GM12878 (cell line): ENCODE data around the gene OPRM1. TPM values are rescaled to one million over a fixed set of nuclear protein-coding genes. Genes with fewer than 3 reads are reported as not detected.

Source experiments
- ATAC-seq: fragments of 200-7000 bp; cut with Tn5 transposase; 3 replicates; pipeline ENCODE4 v1.9.1; 2020; ENCODE audit warnings: mild to moderate bottlenecking, moderate library complexity
- BruUV-seq: library from RNA; stranded (reverse); fragments of 400-500 nt; replicated peaks from 2 replicates; lab custom pipeline; 2021; lab: Mats Ljungman, UMichigan
- CTCF ChIA-PET: fragments of 300-600 bp; sonication (Branson Sonifier 250); formaldehyde crosslinking; extraction: SDS; loops from one replicate; lab custom pipeline; 2021; ENCODE audit warnings: inconsistent platforms; lab: Yijun Ruan, JAX
- POLR2A ChIA-PET: fragments of 350-600 bp; formaldehyde crosslinking; extraction: SDS; loops from one replicate; lab custom pipeline; 2021; ENCODE audit warnings: inconsistent platforms; lab: Charles Lee
- RAD21 ChIA-PET: fragments of 300-600 bp; sonication (Branson Sonifier 250); formaldehyde crosslinking; loops from one replicate; lab custom pipeline; 2023; ENCODE audit warnings: antibody characterized with exemption; ENCODE audit not compliant: unreplicated experiment; lab: Charles Lee
- SMC1A ChIA-PET: fragments of 300-600 bp; sonication (Branson Sonifier 250); formaldehyde crosslinking; loops from one replicate; lab custom pipeline; 2023; ENCODE audit not compliant: unreplicated experiment, uncharacterized antibody; lab: Charles Lee
- DNase-seq: peaks from one replicate; pipeline ENCODE4 v3.0.0-alpha.2; 2011; ENCODE audit warnings: low read depth, low spot score
- FAIRE-seq: peaks from 3 replicates; lab custom pipeline; 2011; peaks lifted over from hg19 to GRCh38; lab: Jason Lieb, UNC
- H2AFZ ChIP-seq: 2 replicates; pipeline ENCODE4 v1.6.0; 2011; ENCODE audit warnings: low read depth, low read length, control low read depth; ENCODE audit not compliant: control insufficient read depth
- H3K27ac ChIP-seq: 2 replicates; pipeline ENCODE4 v1.5.1; 2011; ENCODE audit warnings: control low read depth; ENCODE audit not compliant: control insufficient read depth, insufficient read depth
- H3K27me3 ChIP-seq, 2 experiments: replicated peaks in 1 of 2; 2 replicates each; pipeline versions ENCODE4 v1.6.0 to v1.6.1; 2011; ENCODE audit warnings: low read length in 1 of 2; ENCODE audit not compliant: control insufficient read depth in 2 of 2, insufficient read depth in 2 of 2
- H3K36me3 ChIP-seq, 2 experiments: 2 replicates each; pipeline ENCODE4 v1.5.1; 2011; ENCODE audit warnings: low read length in 1 of 2; ENCODE audit not compliant: control insufficient read depth in 2 of 2, insufficient read depth in 2 of 2
- H3K4me1 ChIP-seq: 2 replicates; pipeline ENCODE4 v1.6.1; 2011; ENCODE audit warnings: mild to moderate bottlenecking, low read length, moderate library complexity, mixed read lengths; ENCODE audit not compliant: control insufficient read depth, insufficient read depth
- H3K4me2 ChIP-seq: 2 replicates; pipeline ENCODE4 v1.6.0; 2011; ENCODE audit warnings: control low read depth; ENCODE audit not compliant: control insufficient read depth, insufficient read depth
- H3K4me3 ChIP-seq: fragments of 200-600 bp; sonication (generic); 2 replicates; pipeline ENCODE4 v1.5.1; 2016
- H3K79me2 ChIP-seq: 2 replicates; pipeline ENCODE4 v1.6.0; 2011; ENCODE audit warnings: low read length; ENCODE audit not compliant: control insufficient read depth, insufficient read depth
- H3K9ac ChIP-seq: 2 replicates; pipeline ENCODE4 v1.8.0; 2011; ENCODE audit warnings: low read length, control low read depth, mixed read lengths; ENCODE audit not compliant: control insufficient read depth, insufficient read depth
- H3K9me3 ChIP-seq: replicated peaks from 3 replicates; pipeline ENCODE4 v1.5.1; 2011; ENCODE audit warnings: mild to moderate bottlenecking, low read length; ENCODE audit not compliant: control insufficient read depth, insufficient read depth
- H4K20me1 ChIP-seq: 2 replicates; pipeline ENCODE4 v1.6.0; 2011; ENCODE audit not compliant: control insufficient read depth, insufficient read depth
- DPF2 ChIP-seq: fragments of 450-650 bp; IDR thresholded peaks from 2 replicates; pipeline ENCODE4 v1.6.1; 2017; ENCODE audit warnings: mild to moderate bottlenecking
- EP300 ChIP-seq, 2 experiments: fragments of 150-350 bp in 1 of 2; IDR thresholded peaks; 2 replicates each; pipeline ENCODE4 v1.6.1; 2011 to 2012; ENCODE audit warnings: low read depth in 2 of 2, low read length in 2 of 2, borderline replicate concordance in 1 of 2, improper control_type of control experiment in 1 of 2, inconsistent platforms in 1 of 2; ENCODE audit not compliant: control insufficient read depth in 1 of 2
- HDGF ChIP-seq: fragments of 450-650 bp; IDR thresholded peaks from 2 replicates; pipeline ENCODE4 v1.6.1; 2016; ENCODE audit warnings: antibody characterized with exemption
- JUND ChIP-seq: IDR thresholded peaks from 2 replicates; pipeline ENCODE4 v1.6.1; 2012; ENCODE audit warnings: low read depth, mild to moderate bottlenecking, low read length, improper control_type of control experiment, moderate library complexity
- KDM1A ChIP-seq: fragments of 200-600 bp; sonication (generic); IDR thresholded peaks from 2 replicates; pipeline ENCODE4 v1.6.1; 2016; ENCODE audit warnings: borderline replicate concordance
- MEF2B ChIP-seq: fragments of 450-650 bp; IDR thresholded peaks from 2 replicates; pipeline ENCODE4 v1.6.1; 2018; ENCODE audit warnings: mild to moderate bottlenecking, moderate library complexity; ENCODE audit not compliant: partially characterized antibody, poor library complexity, severe bottlenecking
- RAD51 ChIP-seq: fragments of 450-650 bp; IDR thresholded peaks from 2 replicates; pipeline ENCODE4 v1.6.1; 2016; ENCODE audit warnings: moderate library complexity, mild to moderate bottlenecking, inconsistent platforms
- RELB ChIP-seq: fragments of 450-650 bp; IDR thresholded peaks from 2 replicates; pipeline ENCODE4 v1.6.1; 2017; ENCODE audit warnings: low read depth, mild to moderate bottlenecking, moderate library complexity
- SMC3 ChIP-seq: IDR thresholded peaks from 2 replicates; pipeline ENCODE4 v1.6.1; 2011; ENCODE audit warnings: low read length, improper control_type of control experiment, borderline replicate concordance
- SREBF1 ChIP-seq: IDR thresholded peaks from 2 replicates; pipeline ENCODE4 v1.6.1; 2012; ENCODE audit warnings: mild to moderate bottlenecking, low read length
- STAT1 ChIP-seq: fragments of 450-650 bp; conservative IDR thresholded peaks from 2 replicates; pipeline ENCODE4 v1.6.1; 2014; ENCODE audit warnings: antibody characterized with exemption, mild to moderate bottlenecking
- ZBTB33 ChIP-seq: fragments of 450-650 bp; IDR thresholded peaks from 2 replicates; pipeline ENCODE4 v1.6.1; 2017; ENCODE audit warnings: mild to moderate bottlenecking
- ZNF217 ChIP-seq: fragments of 450-650 bp; IDR thresholded peaks from 2 replicates; pipeline ENCODE4 v1.6.1; 2017; ENCODE audit warnings: antibody characterized with exemption, mild to moderate bottlenecking
- WGBS: methylation state at CpG from one replicate; pipeline ENCODE4 v1.1.6; 2016; ENCODE audit warnings: low lambda C conversion rate; ENCODE audit not compliant: insufficient replicate concordance, insufficient coverage; ENCODE audit errors: missing lambda C conversion rate; 5-methylcytosine and 5-hydroxymethylcytosine counted together
- in situ Hi-C: fragments of 300-500 bp; cut with MboI; formaldehyde crosslinking; loops from 9 replicates; pipeline ENCODE4 v1.14.3; 2018; ENCODE audit warnings: mixed read lengths
- intact Hi-C: fragments of 100-400 bp; cut with micrococcal nuclease; formaldehyde crosslinking; loops from one replicate; pipeline ENCODE4 v1.14.2; 2022; ENCODE audit not compliant: unreplicated experiment
- polyA plus RNA-seq, 11 experiments: library from polyadenylated mRNA; depleted of rRNA in 4 of 11; unstranded in 6 of 11; stranded (reverse) in 5 of 11; fragments of >200 nt; fragmentation: Nextera tagmentation in 4 of 11; fragmentation: Illumina TruSeq in 1 of 11; extraction: Ambion mirVana in 4 of 11; extraction: Trizol in 1 of 11; gene quantifications; 1 replicate in 1 of 11; 2 replicates in 10 of 11; pipeline versions ENCODE4 v1.2.1 to v1.2.3, GENCODE V29; 2011 to 2016; ENCODE audit warnings: inconsistent platforms in 2 of 11, missing spikeins in 2 of 11, low read depth in 1 of 11
- total RNA-seq, 4 experiments: library from RNA; depleted of rRNA in 3 of 4; stranded (reverse); fragments of >200 nt in 3 of 4; fragmentation: Illumina TruSeq in 1 of 4; extraction: Trizol in 1 of 4; gene quantifications; 2 replicates each; pipeline versions ENCODE4 v1.2.1 to v1.2.3, GENCODE V29; 2013 to 2021
- TF ChIP-seq, protein P1 (sequence below): fragments of 450-650 bp; IDR thresholded peaks from 2 replicates; pipeline ENCODE4 v1.6.1; 2017; ENCODE audit warnings: antibody characterized with exemption, mild to moderate bottlenecking, moderate library complexity
- TF ChIP-seq, protein P2 (sequence below): IDR thresholded peaks from 2 replicates; pipeline ENCODE4 v1.6.1; 2012; ENCODE audit warnings: low read depth, low read length, improper control_type of control experiment

The OPRM1 gene
- total and polyA plus RNA-seq, 10 of the 15 experiments (the other 5 are each of a cell fraction or from before 2014, with no cell fraction given) = not detected

- intact Hi-C loops = no loop called here
- no TSS peak for BruUV-seq
- Histone ChIP-seq H3K27me3 (no peaks in the 10 kb centered on the region), H3K4me3 (no peak overlapping the region), H3K4me2 (peak overlapping the region; percentile 60), H4K20me1 (no peaks in the 10 kb centered on the region), H3K79me2 (no peaks in the 10 kb centered on the region), H3K9ac (no peak overlapping the region; the same call in 1 of the 2 replicates), H3K27ac (peak overlapping the region; percentile 50), H2AFZ (peak overlapping the region; percentile 67), H3K4me1 (peaks cover 36% of the 10 kb centered on the region), H3K9me3 (peaks cover 3% of the 10 kb centered on the region; the same call in 1 of the 3 replicates), H3K36me3 (no peaks in the 10 kb centered on the region)
- SMC1A ChIA-PET = interaction anchor here (0.6 to 8.0 kb wide), 6 partner anchors 11 to 45 kb away, joined by 3 to 86 read pairs (median 21); no protein-coding TSS in a partner anchor
- DNase-seq (no peak), FAIRE-seq (no peak), ATAC-seq (peak; percentile 65)
- CTCF ChIA-PET = interaction anchor here (0.7 to 1.7 kb wide), 6 partner anchors 10 to 25 kb away, joined by 3 to 8 read pairs (median 6); no protein-coding TSS in a partner anchor
- 47% methylated on average over 7 of the region's 7 CpGs for WGBS
- RAD21 ChIA-PET = interaction anchor here (0.6 to 3.2 kb wide), 9 partner anchors 10 to 104 kb away, joined by 3 to 24 read pairs (median 4); no protein-coding TSS in a partner anchor
- in situ Hi-C loops = no loop called here
- POLR2A ChIA-PET = interaction anchor here (1.6 to 2.9 kb wide), 3 partner anchors 10 to 21 kb away, joined by 9 to 17 read pairs (median 9); no protein-coding TSS in a partner anchor
- TF ChIP-seq, protein P1, sequence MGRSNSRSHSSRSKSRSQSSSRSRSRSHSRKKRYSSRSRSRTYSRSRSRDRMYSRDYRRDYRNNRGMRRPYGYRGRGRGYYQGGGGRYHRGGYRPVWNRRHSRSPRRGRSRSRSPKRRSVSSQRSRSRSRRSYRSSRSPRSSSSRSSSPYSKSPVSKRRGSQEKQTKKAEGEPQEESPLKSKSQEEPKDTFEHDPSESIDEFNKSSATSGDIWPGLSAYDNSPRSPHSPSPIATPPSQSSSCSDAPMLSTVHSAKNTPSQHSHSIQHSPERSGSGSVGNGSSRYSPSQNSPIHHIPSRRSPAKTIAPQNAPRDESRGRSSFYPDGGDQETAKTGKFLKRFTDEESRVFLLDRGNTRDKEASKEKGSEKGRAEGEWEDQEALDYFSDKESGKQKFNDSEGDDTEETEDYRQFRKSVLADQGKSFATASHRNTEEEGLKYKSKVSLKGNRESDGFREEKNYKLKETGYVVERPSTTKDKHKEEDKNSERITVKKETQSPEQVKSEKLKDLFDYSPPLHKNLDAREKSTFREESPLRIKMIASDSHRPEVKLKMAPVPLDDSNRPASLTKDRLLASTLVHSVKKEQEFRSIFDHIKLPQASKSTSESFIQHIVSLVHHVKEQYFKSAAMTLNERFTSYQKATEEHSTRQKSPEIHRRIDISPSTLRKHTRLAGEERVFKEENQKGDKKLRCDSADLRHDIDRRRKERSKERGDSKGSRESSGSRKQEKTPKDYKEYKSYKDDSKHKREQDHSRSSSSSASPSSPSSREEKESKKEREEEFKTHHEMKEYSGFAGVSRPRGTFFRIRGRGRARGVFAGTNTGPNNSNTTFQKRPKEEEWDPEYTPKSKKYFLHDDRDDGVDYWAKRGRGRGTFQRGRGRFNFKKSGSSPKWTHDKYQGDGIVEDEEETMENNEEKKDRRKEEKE = 0 out of 2 replicates have a peak, but pooled peaks have one; percentile 45
- no peak for TF ChIP-seq HDGF
- peak; percentile 89 for TF ChIP-seq MEF2B
- no peak for TF ChIP-seq SMC3
- TF ChIP-seq DPF2 = peak; percentile 74
- TF ChIP-seq, protein P2, sequence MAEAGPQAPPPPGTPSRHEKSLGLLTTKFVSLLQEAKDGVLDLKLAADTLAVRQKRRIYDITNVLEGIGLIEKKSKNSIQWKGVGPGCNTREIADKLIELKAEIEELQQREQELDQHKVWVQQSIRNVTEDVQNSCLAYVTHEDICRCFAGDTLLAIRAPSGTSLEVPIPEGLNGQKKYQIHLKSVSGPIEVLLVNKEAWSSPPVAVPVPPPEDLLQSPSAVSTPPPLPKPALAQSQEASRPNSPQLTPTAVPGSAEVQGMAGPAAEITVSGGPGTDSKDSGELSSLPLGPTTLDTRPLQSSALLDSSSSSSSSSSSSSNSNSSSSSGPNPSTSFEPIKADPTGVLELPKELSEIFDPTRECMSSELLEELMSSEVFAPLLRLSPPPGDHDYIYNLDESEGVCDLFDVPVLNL = no peak
- 0 out of 2 replicates have a peak, but pooled peaks have one; percentile 33 for TF ChIP-seq RAD51
- TF ChIP-seq RELB = peak; percentile 67; the same call in 1 of the 2 replicates
- 0 out of 2 replicates have a peak, but pooled peaks have one; percentile 53 for TF ChIP-seq JUND
- TF ChIP-seq KDM1A = no peak
- TF ChIP-seq EP300 (IDR thresholded peaks at IDR 0.05; ENCODE audit: borderline replicate concordance in 1 of 2, control insufficient read depth in 1 of 2, low read depth in 2 of 2, low read length in 2 of 2) = peak; percentile 19 to 62; a peak in 2 of 4 replicates
- TF ChIP-seq STAT1 = no peak
- TF ChIP-seq SREBF1 = peak; percentile 69; the same call in 1 of the 2 replicates
- TF ChIP-seq ZNF217 = 0 out of 2 replicates have a peak, but pooled peaks have one; percentile 40
- TF ChIP-seq ZBTB33 = no peak
Measured at GRCh38 chr6:154261688-154262397, 222.8 kb downstream of the OPRM1 start.
